SK-N-SH treated with all-trans-retinoic acid at 6 μM for 48 hours (cell line): ENCODE measurements around the gene ZNF362.
"Not testable (repeated sequence)": the region's sequence is repeated elsewhere in the genome, so short reads cannot be mapped to it uniquely, and the experiment has no call there.

ENCODE experiments used
- ATAC-seq: fragments of 200-7000 bp; cut with Tn5 transposase; 3 replicates; pipeline ENCODE4 v1.9.1; 2020; ENCODE audit warnings: mild to moderate bottlenecking, moderate library complexity
- CSDC2 ChIP-seq: fragments of 250-450 bp; sonication (Bioruptor Pico); IDR thresholded peaks from 2 replicates; pipeline ENCODE4 v1.5.0; 2020; ENCODE audit warnings: mild to moderate bottlenecking, moderate library complexity
- CSRNP3 ChIP-seq: fragments of 250-450 bp; sonication (Bioruptor Pico); IDR thresholded peaks from 2 replicates; pipeline ENCODE4 v1.5.1; 2021; ENCODE audit warnings: mild to moderate bottlenecking, moderate library complexity
- ISL1 ChIP-seq: fragments of 250-450 bp; sonication (Bioruptor Pico); IDR thresholded peaks from 2 replicates; pipeline ENCODE4 v2.1.2; 2022; ENCODE audit warnings: mild to moderate bottlenecking, moderate library complexity
- POU6F1 ChIP-seq: fragments of 250-450 bp; sonication (Bioruptor Pico); IDR thresholded peaks from 2 replicates; pipeline ENCODE4 v1.8.0; 2021; ENCODE audit warnings: low read depth, mild to moderate bottlenecking, moderate library complexity, borderline replicate concordance
- RARB ChIP-seq: fragments of 250-450 bp; sonication (Bioruptor Pico); IDR thresholded peaks from 2 replicates; pipeline ENCODE4 v1.8.0; 2021; ENCODE audit warnings: mild to moderate bottlenecking, moderate library complexity
- TSHZ2 ChIP-seq: fragments of 250-450 bp; sonication (Bioruptor Pico); IDR thresholded peaks from 2 replicates; pipeline ENCODE4 v1.5.0; 2020; ENCODE audit warnings: mild to moderate bottlenecking, moderate library complexity
- ZFP3 ChIP-seq: fragments of 250-450 bp; sonication (Bioruptor Pico); IDR thresholded peaks from 2 replicates; pipeline ENCODE4 v1.5.0; 2020; ENCODE audit warnings: mild to moderate bottlenecking, moderate library complexity
- ZFP30 ChIP-seq: fragments of 450-650 bp; formaldehyde crosslinking; IDR thresholded peaks from 2 replicates; pipeline ENCODE4 v1.5.0; 2022; ENCODE audit warnings: mild to moderate bottlenecking, moderate library complexity
- ZNF70 ChIP-seq: fragments of 450-650 bp; formaldehyde crosslinking; IDR thresholded peaks from 2 replicates; pipeline ENCODE4 v1.5.0; 2020; ENCODE audit warnings: mild to moderate bottlenecking, moderate library complexity
- TF ChIP-seq, protein P1 (sequence below): fragments of 250-450 bp; sonication (Bioruptor Pico); IDR thresholded peaks from 2 replicates; pipeline ENCODE4 v1.5.1; 2020; ENCODE audit warnings: low read depth, mild to moderate bottlenecking, moderate library complexity

ZNF362 gene

GRCh38 chr1:33288976-33289857 lies 32.9 kb downstream of the ZNF362 start:
- ATAC-seq, result no peak
- TF ChIP-seq TSHZ2 (CRISPR knock-in tag) (no peak), ZFP3 (CRISPR knock-in tag) (no peak)

DNA sequence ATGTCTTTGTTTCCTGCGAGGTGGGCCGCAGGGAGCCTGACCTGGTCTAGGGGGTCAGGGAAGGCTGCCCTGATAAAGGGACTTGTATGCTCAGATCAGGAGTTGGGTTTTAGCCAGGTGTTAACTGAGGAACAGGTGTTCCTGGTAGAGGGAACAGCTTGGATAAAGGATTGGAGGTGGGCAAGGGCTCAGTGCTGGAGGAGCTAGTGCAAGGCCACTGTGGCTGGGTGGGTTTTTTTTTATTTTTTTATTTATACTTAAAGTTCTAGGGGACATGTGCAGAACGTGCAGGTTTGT lies 33.5 kb downstream of the ZNF362 start:
- no peak for TF ChIP-seq TSHZ2 (CRISPR knock-in tag)
- TF ChIP-seq ZNF70 (CRISPR knock-in tag), result no peak
- no peak for ATAC-seq

DNA sequence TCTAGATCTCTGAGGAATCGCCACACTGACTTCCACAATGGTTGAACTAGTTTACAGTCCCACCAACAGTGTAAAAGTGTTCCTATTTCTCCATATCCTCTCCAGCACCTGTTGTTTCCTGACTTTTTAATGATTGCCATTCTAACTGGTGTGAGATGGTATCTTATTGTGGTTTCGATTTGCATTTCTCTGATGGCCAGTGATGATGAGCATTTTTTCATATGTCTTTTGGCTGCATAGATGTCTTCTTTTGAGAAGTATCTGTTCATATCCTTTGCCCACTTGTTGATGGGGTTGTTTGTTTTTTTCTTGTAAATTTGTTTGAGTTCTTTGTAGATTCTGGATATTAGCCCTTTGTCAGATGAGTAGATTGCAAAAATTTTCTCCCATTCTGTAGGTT lies 34.3 kb downstream of the ZNF362 start:
- ATAC-seq, result not testable (repeated sequence)

DNA sequence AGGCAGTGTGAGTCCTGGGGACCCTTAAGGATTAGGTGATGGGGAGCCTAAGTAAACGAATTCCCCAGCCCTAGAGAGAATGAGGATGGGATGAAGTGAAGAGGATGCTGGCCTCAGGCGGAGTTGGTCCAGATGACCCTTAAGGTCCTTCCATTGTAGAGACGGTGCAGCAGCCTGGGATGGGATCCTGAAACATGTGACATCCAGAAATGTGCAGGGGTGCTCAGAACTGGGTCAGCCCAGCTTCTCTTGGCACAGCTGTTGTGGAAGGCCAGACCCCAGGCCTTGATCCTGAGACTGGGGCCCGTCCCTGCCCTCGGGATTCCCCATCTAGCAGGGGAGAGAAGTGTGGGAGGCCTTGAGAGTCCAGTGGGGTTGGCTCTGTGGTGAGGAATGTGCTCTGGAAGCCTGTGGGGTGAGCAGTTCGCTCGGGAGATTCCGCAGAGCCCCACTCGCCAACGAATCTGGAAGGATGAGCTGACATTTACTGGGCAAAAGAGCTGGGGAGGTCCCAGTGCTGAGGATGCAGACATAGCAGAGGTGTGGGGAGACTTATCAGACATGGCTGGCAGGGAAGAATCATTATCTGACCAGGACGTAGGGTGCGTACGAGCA lies 36.5 kb downstream of the ZNF362 start:
- TF ChIP-seq TSHZ2 (CRISPR knock-in tag) (no peak), CSRNP3 (CRISPR knock-in tag) (no peak), POU6F1 (CRISPR knock-in tag) (no peak), CSDC2 (CRISPR knock-in tag) (no peak), ZFP30 (CRISPR knock-in tag) (no peak), ISL1 (CRISPR knock-in tag) (no peak), RARB (CRISPR knock-in tag) (no peak)
- TF ChIP-seq, protein P1, sequence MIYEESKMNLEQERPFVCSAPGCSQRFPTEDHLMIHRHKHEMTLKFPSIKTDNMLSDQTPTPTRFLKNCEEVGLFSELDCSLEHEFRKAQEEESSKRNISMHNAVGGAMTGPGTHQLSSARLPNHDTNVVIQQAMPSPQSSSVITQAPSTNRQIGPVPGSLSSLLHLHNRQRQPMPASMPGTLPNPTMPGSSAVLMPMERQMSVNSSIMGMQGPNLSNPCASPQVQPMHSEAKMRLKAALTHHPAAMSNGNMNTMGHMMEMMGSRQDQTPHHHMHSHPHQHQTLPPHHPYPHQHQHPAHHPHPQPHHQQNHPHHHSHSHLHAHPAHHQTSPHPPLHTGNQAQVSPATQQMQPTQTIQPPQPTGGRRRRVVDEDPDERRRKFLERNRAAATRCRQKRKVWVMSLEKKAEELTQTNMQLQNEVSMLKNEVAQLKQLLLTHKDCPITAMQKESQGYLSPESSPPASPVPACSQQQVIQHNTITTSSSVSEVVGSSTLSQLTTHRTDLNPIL (CRISPR knock-in tag), result no peak
- ATAC-seq, result no peak
